ENCODE results near the gene CNGA2. TPM values are rescaled to one million over a fixed set of nuclear protein-coding genes. Genes with fewer than 3 reads are reported as not detected.

The CNGA2 gene
- total RNA-seq, 1 donor from 2014 or later: not detected

DNA sequence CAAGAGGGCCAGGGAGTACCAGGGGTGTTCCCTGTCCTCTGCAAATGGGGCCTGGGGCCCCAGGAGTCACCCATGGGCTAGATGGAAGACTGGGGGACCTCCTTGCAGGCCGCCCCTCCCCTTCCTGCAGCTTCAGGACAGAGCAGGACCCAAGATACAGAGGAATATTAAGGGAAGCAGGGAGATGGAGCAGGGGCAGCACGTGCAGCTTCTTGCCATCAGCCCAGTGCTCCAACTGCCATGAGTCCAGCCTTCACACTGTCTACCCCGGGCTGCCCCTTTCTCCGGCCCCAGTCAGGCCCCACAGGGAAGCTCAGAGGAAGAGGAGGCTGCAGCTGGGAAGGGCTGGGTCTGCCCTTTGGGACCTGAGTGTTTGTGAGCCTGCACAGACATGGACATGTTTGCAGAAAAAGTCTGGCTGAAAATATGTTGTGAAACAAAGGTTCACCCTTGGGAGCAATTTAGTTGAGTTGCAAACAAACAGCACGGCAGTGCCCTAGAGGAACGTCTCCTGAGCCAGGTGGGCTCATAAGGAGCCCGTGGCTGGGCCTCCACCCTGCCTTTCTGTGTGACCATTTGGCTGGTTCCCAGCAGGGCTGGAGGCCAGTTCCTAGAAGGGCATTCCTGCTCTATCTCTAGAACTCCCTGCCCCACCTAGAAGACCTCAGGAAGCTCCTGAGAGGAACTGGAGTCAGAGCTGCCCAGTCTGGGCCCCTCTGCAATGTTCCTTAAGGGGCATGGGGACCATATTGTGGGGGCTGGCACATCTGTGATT, 9.8 kb upstream of the CNGA2 start:
- TF ChIP-seq, protein P1, sequence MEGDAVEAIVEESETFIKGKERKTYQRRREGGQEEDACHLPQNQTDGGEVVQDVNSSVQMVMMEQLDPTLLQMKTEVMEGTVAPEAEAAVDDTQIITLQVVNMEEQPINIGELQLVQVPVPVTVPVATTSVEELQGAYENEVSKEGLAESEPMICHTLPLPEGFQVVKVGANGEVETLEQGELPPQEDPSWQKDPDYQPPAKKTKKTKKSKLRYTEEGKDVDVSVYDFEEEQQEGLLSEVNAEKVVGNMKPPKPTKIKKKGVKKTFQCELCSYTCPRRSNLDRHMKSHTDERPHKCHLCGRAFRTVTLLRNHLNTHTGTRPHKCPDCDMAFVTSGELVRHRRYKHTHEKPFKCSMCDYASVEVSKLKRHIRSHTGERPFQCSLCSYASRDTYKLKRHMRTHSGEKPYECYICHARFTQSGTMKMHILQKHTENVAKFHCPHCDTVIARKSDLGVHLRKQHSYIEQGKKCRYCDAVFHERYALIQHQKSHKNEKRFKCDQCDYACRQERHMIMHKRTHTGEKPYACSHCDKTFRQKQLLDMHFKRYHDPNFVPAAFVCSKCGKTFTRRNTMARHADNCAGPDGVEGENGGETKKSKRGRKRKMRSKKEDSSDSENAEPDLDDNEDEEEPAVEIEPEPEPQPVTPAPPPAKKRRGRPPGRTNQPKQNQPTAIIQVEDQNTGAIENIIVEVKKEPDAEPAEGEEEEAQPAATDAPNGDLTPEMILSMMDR (IDR thresholded peaks at IDR 0.05; ENCODE audit: insufficient read depth, low read length, poor library complexity, severe bottlenecking): no peak
- H3K4me3 ChIP-seq (ENCODE audit: low read depth, low read length): no peak overlapping the region
- H3K36me3 ChIP-seq (ENCODE audit: control insufficient read depth, insufficient read depth, low read length): no peaks in the 10 kb centered on the region
- DNase-seq (ENCODE audit: low read depth): no peak
- H3K27me3 ChIP-seq (ENCODE audit: control insufficient read depth, insufficient read depth, low read length): no peaks in the 10 kb centered on the region

DNA sequence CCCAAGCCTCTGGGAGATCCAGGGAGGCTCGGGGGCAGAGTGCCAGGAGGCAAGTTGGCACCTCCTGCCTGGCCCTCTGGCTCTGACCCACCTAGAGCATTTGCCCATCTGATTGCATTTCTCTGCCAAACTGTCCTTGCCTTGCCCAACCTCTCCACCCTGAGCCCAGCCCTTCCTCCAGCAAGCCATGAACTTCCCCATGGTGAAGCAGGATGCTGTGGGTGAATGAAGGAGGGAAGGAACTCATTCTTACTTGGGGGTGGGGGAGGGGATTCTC, 9.3 kb upstream of the CNGA2 start:
- no peaks in the 10 kb centered on the region for H3K36me3 ChIP-seq (ENCODE audit: control insufficient read depth, insufficient read depth, low read length)

DNA sequence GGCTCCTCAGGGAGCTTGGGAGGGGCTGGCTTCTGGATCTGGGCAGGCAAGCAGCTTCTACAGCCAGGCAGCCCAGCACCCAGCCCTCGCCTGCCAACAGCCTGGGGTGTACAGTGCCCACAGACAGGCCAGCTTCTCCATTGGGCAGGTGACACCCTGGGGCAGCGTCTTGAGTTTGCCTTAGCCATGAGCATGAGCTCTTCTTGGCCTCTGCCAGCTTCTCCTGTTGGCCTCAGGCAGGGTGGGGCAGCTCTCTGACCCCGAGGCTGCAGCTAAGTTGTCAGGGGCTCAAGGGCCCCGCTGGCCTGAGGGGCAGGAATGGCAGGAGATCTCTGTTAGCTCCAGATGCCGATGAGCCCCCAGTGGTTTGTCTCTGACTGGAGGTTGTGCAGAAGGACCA, 7.8 kb upstream of the CNGA2 start:
- Histone ChIP-seq H3K4me3 (ENCODE audit: low read depth, low read length) (no peak overlapping the region), H3K36me3 (ENCODE audit: control insufficient read depth, insufficient read depth, low read length) (no peaks in the 10 kb centered on the region), H3K27me3 (ENCODE audit: control insufficient read depth, insufficient read depth, low read length) (no peaks in the 10 kb centered on the region)
- TF ChIP-seq, protein P1 (IDR thresholded peaks at IDR 0.05; ENCODE audit: insufficient read depth, low read length, poor library complexity, severe bottlenecking): no peak
- no peak for DNase-seq (ENCODE audit: low read depth)

More for the DNA sequence above, 9.3 kb upstream of the CNGA2 start:
- TF ChIP-seq, protein P1 (IDR thresholded peaks at IDR 0.05; ENCODE audit: insufficient read depth, low read length, poor library complexity, severe bottlenecking): no peak
- H3K27me3 ChIP-seq (ENCODE audit: control insufficient read depth, insufficient read depth, low read length): no peaks in the 10 kb centered on the region
- no peak overlapping the region for H3K4me3 ChIP-seq (ENCODE audit: low read depth, low read length)
- DNase-seq (ENCODE audit: low read depth): no peak

DNA sequence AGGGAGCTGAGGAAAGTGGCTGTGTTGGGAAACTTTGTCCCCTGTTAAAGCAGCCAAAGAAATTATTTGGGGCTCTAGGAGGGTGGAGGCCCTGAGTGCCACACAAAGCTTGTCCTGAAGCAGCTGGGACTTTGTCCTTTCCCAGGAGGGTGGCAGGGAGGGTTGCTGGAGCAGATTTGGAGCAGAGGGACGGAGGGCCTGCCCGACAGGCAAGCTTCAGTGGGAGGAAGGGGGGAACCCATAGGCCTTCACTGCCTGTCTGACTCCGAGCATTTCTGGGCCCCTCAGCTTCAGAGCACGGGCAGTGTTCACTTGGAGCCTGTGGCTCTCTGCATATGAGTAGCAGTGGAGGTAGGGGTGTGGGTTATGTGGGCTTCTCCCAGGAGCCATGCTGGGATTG, 7.2 kb upstream of the CNGA2 start:
- no peak overlapping the region for H3K4me3 ChIP-seq (ENCODE audit: low read depth, low read length)
- TF ChIP-seq, protein P1 (IDR thresholded peaks at IDR 0.05; ENCODE audit: insufficient read depth, low read length, poor library complexity, severe bottlenecking): no peak
- no peaks in the 10 kb centered on the region for H3K27me3 ChIP-seq (ENCODE audit: control insufficient read depth, insufficient read depth, low read length)
- no peak for DNase-seq (ENCODE audit: low read depth)
- no peaks in the 10 kb centered on the region for H3K36me3 ChIP-seq (ENCODE audit: control insufficient read depth, insufficient read depth, low read length)

DNA sequence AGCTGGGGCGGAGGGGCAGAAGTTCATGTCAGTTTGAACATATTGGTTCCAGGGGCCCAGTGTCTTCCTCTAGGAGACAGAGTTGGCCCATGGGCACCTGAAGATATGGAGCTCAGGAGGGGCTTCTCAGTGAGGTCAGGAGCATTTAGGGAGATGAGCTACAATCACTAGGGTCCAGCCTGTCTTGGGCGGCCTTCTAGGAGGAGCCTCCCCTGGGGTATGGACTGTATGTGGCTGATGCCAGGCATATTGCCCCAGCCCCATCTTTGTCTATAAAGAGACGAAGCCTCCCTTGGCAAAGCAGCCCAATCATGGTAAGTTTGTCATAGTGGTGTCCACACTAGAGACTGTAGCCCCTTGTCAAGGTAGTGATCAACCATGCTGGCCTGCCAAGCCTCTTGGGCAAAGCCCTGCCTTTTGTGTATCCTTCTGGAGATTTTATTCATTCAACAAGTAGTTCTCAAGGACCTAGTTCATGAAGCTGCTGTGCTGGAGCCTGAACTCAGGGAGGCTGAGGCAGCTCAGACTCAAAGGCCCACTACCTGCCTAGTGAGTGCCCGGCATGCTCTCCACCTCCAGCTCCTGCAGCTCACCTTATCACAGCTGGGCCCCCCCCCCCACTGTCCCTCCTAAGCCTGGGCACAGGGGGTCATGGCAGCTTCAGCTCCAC, 5.4 kb upstream of the CNGA2 start:
- H3K4me3 ChIP-seq (ENCODE audit: low read depth, low read length): no peak overlapping the region
- DNase-seq (ENCODE audit: low read depth): no peak
- TF ChIP-seq, protein P1 (IDR thresholded peaks at IDR 0.05; ENCODE audit: insufficient read depth, low read length, poor library complexity, severe bottlenecking): no peak
- no peaks in the 10 kb centered on the region for H3K36me3 ChIP-seq (ENCODE audit: control insufficient read depth, insufficient read depth, low read length)
- H3K27me3 ChIP-seq (ENCODE audit: control insufficient read depth, insufficient read depth, low read length): no peaks in the 10 kb centered on the region

Measured in kidney epithelial cell (primary cell).